Esophagus muscularis mucosa (tissue), 4 donors: ENCODE data around the gene CNIH3. TPM values are rescaled to one million over a fixed set of nuclear protein-coding genes. Genes with fewer than 3 reads are reported as not detected.

Source experiments
- DNase-seq: peaks from one replicate; pipeline ENCODE4 v3.0.0-alpha.2; 2017; ENCODE audit errors: extremely low spot score
- H3K27ac ChIP-seq, 4 donors: fragments of 200-600 bp; sonication (generic); replicated peaks in 1 of 4; 1 replicate in 3 of 4; 2 replicates in 1 of 4; pipeline ENCODE4 v1.5.1; 2016 to 2019; ENCODE audit warnings: mild to moderate bottlenecking in 1 of 4
- H3K27me3 ChIP-seq, 4 donors: fragments of 200-600 bp; sonication (generic); one replicate each; pipeline versions ENCODE4 v1.5.1 to v1.6.0; 2016 to 2019
- H3K36me3 ChIP-seq, 4 donors: fragments of 200-600 bp; sonication (generic); one replicate each; pipeline ENCODE4 v1.5.1; 2016 to 2019
- H3K4me1 ChIP-seq, 4 donors: fragments of 200-600 bp; sonication (generic); one replicate each; pipeline ENCODE4 v1.5.1; 2016 to 2019
- H3K4me3 ChIP-seq, 4 donors: fragments of 200-600 bp; sonication (generic); 1 replicate in 2 of 4; 2 replicates in 2 of 4; pipeline ENCODE4 v1.5.1; 2016 to 2019; ENCODE audit warnings: mild to moderate bottlenecking in 4 of 4, moderate library complexity in 1 of 4
- H3K9me3 ChIP-seq, 4 donors: fragments of 200-600 bp; sonication (generic); 1 replicate in 3 of 4; 2 replicates in 1 of 4; pipeline ENCODE4 v1.5.1; 2016 to 2019
- CTCF ChIP-seq, 3 experiments: fragments of 200-600 bp in 2 of 3; fragments of 450-650 bp in 1 of 3; sonication (generic) in 2 of 3; IDR thresholded peaks; one replicate each; pipeline ENCODE4 v1.5.1; 2017 to 2019; ENCODE audit warnings: antibody characterized with exemption in 3 of 3, mild to moderate bottlenecking in 2 of 3, moderate library complexity in 1 of 3
- EP300 ChIP-seq: sonication (generic); formaldehyde crosslinking; IDR thresholded peaks from one replicate; pipeline ENCODE4 v1.6.1; 2017; ENCODE audit warnings: antibody characterized with exemption
- POLR2A ChIP-seq: fragments of 450-650 bp; IDR thresholded peaks from one replicate; pipeline ENCODE4 v1.6.1; 2017; ENCODE audit warnings: antibody characterized with exemption, moderate library complexity, mild to moderate bottlenecking, low read depth
- POLR2AphosphoS5 ChIP-seq, 2 donors: sonication (generic); formaldehyde crosslinking; IDR thresholded peaks; one replicate each; pipeline ENCODE4 v1.6.1; 2017; ENCODE audit warnings: antibody characterized with exemption in 2 of 2
- WGBS: methylation state at CpG from one replicate; pipeline ENCODE4 v1.1.5; 2018; 5-methylcytosine and 5-hydroxymethylcytosine counted together
- intact Hi-C: fragments of 100-400 bp; cut with DNase I; formaldehyde crosslinking; loops from one replicate; pipeline ENCODE4 v1.15.1; 2023
- total RNA-seq, 4 donors: library from RNA; depleted of rRNA; stranded (reverse); fragments of >200 nt; gene quantifications; one replicate each; pipeline versions ENCODE4 v1.1.0 to v1.2.1, GENCODE V29; 2016

The CNIH3 gene
- total RNA-seq, 4 donors from 2014 or later, result 0.42 to 2.3 (median 1.3) TPM

- intact Hi-C loops, result no loop called here
- Histone ChIP-seq H3K27ac (peak overlapping the region; percentile 40 to 59 (median 53)), H3K36me3 (no peaks in the 10 kb centered on the region), H3K4me1 (peaks cover 23 to 57% (median 41%) of the 10 kb centered on the region in 4 donors), H3K9me3 (no peaks in the 10 kb centered on the region), H3K27me3 (no peaks in the 10 kb centered on the region), H3K4me3 (peak overlapping the region in 3 of 4 donors; percentile 4 to 14 (median 6))
- 41% methylated on average over 13 of the region's 16 CpGs for WGBS
- TF ChIP-seq POLR2AphosphoS5 (IDR thresholded peaks at IDR 0.05), result peak in 1 of 2 donors; percentile 34
- TF ChIP-seq POLR2A, result no peak
- no peak for DNase-seq
Observed at GRCh38 chr1:224736619-224737352, 120.7 kb downstream of the CNIH3 start.

DNA sequence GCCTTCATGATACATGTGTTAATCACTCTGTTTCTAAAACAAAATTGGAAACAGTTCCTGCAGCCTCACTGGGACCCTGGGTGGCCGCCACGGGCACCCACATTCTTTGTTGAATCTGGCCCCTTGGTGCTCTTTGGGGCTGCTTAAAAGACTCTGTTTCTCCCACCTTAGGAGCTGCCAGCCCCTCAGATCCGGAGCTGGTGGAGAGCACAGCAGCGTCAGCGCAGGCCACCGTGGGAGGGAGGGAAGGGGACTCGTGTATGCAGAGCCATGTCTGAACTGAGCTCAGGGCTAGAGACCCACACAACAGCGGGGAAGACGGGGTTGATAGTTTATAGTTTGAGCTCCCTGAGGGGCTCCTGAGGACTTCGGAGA lies 121.2 kb downstream of the CNIH3 start:
- DNase-seq, result no peak
- 34% methylated on average over 10 of the region's 10 CpGs for WGBS
- Histone ChIP-seq H3K27ac (peak overlapping the region; percentile 40 to 59 (median 53)), H3K4me1 (peaks cover 23 to 56% (median 41%) of the 10 kb centered on the region in 4 donors), H3K9me3 (no peaks in the 10 kb centered on the region), H3K36me3 (no peaks in the 10 kb centered on the region), H3K4me3 (peak overlapping the region in 3 of 4 donors; percentile 4 to 14 (median 6)), H3K27me3 (no peaks in the 10 kb centered on the region)
- intact Hi-C loops, result no loop called here
- TF ChIP-seq CTCF (IDR thresholded peaks at IDR 0.05), result no peak
- TF ChIP-seq EP300, result no peak
- TF ChIP-seq POLR2AphosphoS5 (IDR thresholded peaks at IDR 0.05), result no peak
- TF ChIP-seq POLR2A, result no peak

DNA sequence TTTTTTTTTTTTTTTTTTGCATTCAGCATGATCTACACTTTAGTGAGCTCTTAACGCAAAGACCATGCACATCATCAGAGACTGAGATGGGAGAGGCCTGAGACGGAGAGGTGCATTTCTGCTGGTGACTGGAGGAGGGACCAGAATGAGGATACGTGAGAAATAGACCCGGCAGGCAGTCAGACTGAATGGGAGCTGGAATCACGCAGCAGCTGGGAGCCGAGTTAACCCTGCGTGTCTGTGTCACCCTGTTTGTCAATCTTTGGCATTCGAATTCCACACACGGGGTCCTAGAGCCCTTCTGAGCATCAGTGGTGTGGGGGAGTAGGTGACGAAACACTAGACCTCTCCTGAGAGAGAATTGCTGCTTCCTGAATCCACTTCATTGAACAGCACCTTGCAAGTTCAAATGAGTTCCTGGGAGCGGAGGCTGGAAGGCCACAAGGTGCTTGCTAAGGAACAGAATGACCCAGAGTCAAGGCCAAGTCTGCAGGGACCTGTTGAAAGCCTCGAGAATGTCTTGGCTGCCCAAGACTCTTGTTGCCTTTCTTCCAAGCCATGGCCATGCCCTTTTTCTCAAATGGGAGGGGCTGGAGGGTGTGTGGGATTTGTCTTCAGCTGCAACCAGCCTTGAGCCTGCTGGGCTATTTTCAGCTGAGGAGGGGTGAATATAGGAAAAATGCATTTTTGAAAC lies 123.3 kb downstream of the CNIH3 start:
- Histone ChIP-seq H3K36me3 (no peaks in the 10 kb centered on the region), H3K27ac (no peak overlapping the region), H3K27me3 (no peaks in the 10 kb centered on the region), H3K4me1 (peaks cover 19 to 49% (median 35%) of the 10 kb centered on the region in 4 donors), H3K4me3 (no peak overlapping the region), H3K9me3 (no peaks in the 10 kb centered on the region)
- no peak for DNase-seq
- 92% methylated on average over 12 of the region's 12 CpGs for WGBS
- TF ChIP-seq POLR2AphosphoS5 (IDR thresholded peaks at IDR 0.05) (no peak), EP300 (no peak), CTCF (IDR thresholded peaks at IDR 0.05) (no peak), POLR2A (no peak)
- intact Hi-C loops, result no loop called here

- Histone ChIP-seq H3K9me3 (no peaks in the 10 kb centered on the region), H3K27me3 (no peaks in the 10 kb centered on the region), H3K36me3 (no peaks in the 10 kb centered on the region), H3K4me1 (peaks cover 19 to 49% (median 35%) of the 10 kb centered on the region in 4 donors), H3K27ac (no peak overlapping the region), H3K4me3 (no peak overlapping the region)
- 76% methylated on average over 7 of the region's 7 CpGs for WGBS
- DNase-seq, result no peak
- TF ChIP-seq CTCF (IDR thresholded peaks at IDR 0.05), result no peak
- TF ChIP-seq EP300, result no peak
- no peak for TF ChIP-seq POLR2AphosphoS5 (IDR thresholded peaks at IDR 0.05)
- no peak for TF ChIP-seq POLR2A
- intact Hi-C loops, result no loop called here
Observed at GRCh38 chr1:224739997-224740684, 124.0 kb downstream of the CNIH3 start.

- Histone ChIP-seq H3K4me1 (peaks cover 19 to 49% (median 35%) of the 10 kb centered on the region in 4 donors), H3K36me3 (no peaks in the 10 kb centered on the region), H3K27me3 (no peaks in the 10 kb centered on the region), H3K4me3 (no peak overlapping the region), H3K27ac (no peak overlapping the region), H3K9me3 (no peaks in the 10 kb centered on the region)
- WGBS, result 97% methylated on average over 5 of the region's 5 CpGs
- no peak for DNase-seq
- intact Hi-C loops, result no loop called here
- TF ChIP-seq EP300 (no peak), CTCF (IDR thresholded peaks at IDR 0.05) (no peak), POLR2A (no peak), POLR2AphosphoS5 (IDR thresholded peaks at IDR 0.05) (no peak)
Observed at GRCh38 chr1:224740685-224741052, 124.6 kb downstream of the CNIH3 start.
